GM12865 (cell line): ENCODE results near the gene ANO3.

ENCODE experiments used
- DNase-seq: peaks from one replicate; pipeline ENCODE4 v3.0.0; 2010; ENCODE audit warnings: low read depth
- H3K4me3 ChIP-seq: 2 replicates; pipeline ENCODE4 v1.5.1; 2011; ENCODE audit warnings: mild to moderate bottlenecking, low read depth, low read length, control low read depth
- CTCF ChIP-seq: IDR thresholded peaks from 2 replicates; pipeline ENCODE4 v1.5.1; 2011; ENCODE audit warnings: low read length, control low read depth, low read depth, inconsistent platforms; ENCODE audit not compliant: insufficient read depth; ENCODE audit errors: missing control alignments

ANO3 gene

GRCh38 chr11:26512196-26512595, 180.3 kb downstream of the ANO3 start:
- H3K4me3 ChIP-seq: no peak overlapping the region
- DNase-seq: no peak
- no peak for TF ChIP-seq CTCF

DNA sequence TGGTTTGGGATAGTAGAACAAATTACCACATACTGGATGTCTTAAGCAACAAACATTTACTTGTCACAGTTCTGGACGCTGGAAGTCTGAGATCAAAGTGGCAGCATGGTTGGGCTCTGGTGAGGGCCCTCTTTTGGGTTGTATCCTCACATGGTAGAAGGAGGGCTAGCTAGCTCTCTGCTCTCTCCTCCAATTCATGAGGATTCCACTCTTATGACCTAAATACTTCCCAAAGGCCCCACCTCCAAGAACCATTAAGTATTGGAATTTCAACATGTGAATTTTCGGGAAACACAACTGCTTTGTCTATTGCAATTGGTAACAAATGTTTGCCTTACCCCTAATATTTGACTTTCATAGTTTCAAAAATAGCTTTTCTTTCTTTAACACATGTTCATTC, 187.5 kb downstream of the ANO3 start:
- TF ChIP-seq CTCF: no peak
- no peak for DNase-seq
- no peak overlapping the region for H3K4me3 ChIP-seq

- peak; percentile 45 for DNase-seq
Observed at GRCh38 chr11:26522912-26523610, 191.1 kb downstream of the ANO3 start.

DNA sequence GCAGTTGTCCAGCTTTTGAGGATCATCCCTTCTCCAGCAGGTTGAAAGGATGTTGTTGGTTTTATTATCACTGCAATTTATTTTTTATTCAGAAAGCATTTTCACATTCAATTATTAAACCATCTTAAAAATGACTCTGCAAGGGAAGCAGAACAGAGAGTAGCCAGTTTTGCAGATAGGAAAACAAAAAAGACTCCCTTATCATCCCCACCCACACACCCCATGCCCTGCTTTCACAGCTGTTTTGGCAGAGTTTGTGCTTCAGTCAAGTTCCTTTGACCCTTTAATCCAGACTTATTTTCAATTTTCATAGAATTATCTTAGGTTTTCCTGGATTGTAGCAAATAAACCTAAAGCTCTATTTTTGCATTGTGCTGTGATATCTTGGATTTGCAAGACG, 195.8 kb downstream of the ANO3 start:
- DNase-seq: no peak
- no peak overlapping the region for H3K4me3 ChIP-seq
- no peak for TF ChIP-seq CTCF

More at GRCh38 chr11:26522912-26523610, 191.1 kb downstream of the ANO3 start:
- peak; percentile 33 for TF ChIP-seq CTCF
- H3K4me3 ChIP-seq: no peak overlapping the region

DNA sequence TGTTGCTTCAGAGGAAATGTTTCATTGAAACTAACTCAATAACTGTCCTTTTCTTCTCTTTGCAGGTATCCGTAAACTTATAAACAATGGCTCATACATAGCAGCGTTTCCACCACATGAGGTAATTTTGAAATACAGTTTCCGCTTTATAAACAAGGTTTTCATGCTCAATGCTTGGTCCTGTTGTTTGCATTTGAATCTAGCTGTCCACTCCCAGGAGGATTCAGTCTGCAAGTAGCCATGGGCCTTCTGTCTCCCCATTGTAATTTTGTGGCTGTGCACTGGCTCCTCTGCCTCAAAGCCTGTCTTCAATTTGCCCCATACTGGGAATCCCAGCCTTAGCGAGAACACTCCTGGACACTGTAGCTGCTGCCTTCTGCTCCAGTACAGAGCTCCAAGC, 205.4 kb downstream of the ANO3 start:
- H3K4me3 ChIP-seq: no peak overlapping the region
- no peak for DNase-seq
- TF ChIP-seq CTCF: no peak

DNA sequence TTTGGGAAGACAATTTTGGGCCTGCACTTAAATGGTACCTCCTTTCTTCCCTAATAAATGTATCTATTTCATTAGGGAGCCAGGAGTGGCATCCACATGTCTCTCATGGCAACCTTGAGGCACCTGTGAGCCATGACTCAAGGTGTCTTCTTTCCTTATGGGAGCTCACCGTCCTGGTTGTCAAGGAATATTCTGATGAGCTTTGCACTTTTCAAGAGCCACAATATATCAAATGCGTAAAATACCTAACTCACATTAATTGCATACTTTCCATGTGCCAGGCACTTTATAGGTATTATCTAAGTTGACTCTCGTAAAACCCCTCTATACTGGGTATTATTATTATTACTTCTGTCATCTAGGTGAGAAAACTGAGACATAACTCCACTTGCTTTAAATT, 207.6 kb downstream of the ANO3 start:
- H3K4me3 ChIP-seq: no peak overlapping the region
- no peak for DNase-seq
- no peak for TF ChIP-seq CTCF

GRCh38 chr11:26541870-26542269, 209.9 kb downstream of the ANO3 start:
- H3K4me3 ChIP-seq: no peak overlapping the region
- no peak for DNase-seq
- TF ChIP-seq CTCF: no peak
